ENCODE results near the gene TMEM252.

Gene TMEM252

GRCh38 chr9:68505681-68506409 lies 34.8 kb downstream of the TMEM252 start:
- H2AFZ ChIP-seq (ENCODE audit: low read length), result peak overlapping the region; percentile 46
- H3K27me3 ChIP-seq (ENCODE audit: insufficient read depth, low read length, poor library complexity, severe bottlenecking), result no peaks in the 10 kb centered on the region

GRCh38 chr9:68502279-68502678 lies 38.4 kb downstream of the TMEM252 start:
- H3K79me2 ChIP-seq (ENCODE audit: insufficient read depth, low read length), result no peaks in the 10 kb centered on the region
- no peaks in the 10 kb centered on the region for H3K27me3 ChIP-seq (ENCODE audit: insufficient read depth, low read length, poor library complexity, severe bottlenecking)
- TF ChIP-seq EZH2phosphoT487 (IDR thresholded peaks at IDR 0.05; ENCODE audit: borderline replicate concordance) (no peak), CTCF (conservative IDR thresholded peaks at IDR 0.05; ENCODE audit: low read length) (no peak)
- no peaks in the 10 kb centered on the region for H4K20me1 ChIP-seq (ENCODE audit: insufficient read depth, low read length, poor library complexity, severe bottlenecking)
- no peaks in the 10 kb centered on the region for H3K9me3 ChIP-seq (ENCODE audit: insufficient read depth, low read depth, low read length)
- no peaks in the 10 kb centered on the region for H3K9me2 ChIP-seq (replicated peaks; ENCODE audit: low read depth, low read length)
- H3K36me3 ChIP-seq (ENCODE audit: insufficient read depth, low read length), result no peaks in the 10 kb centered on the region
- no peak overlapping the region for H3K9ac ChIP-seq (ENCODE audit: low read depth, low read length, poor library complexity, severe bottlenecking)
- H3K4me1 ChIP-seq (ENCODE audit: insufficient read depth, low read length, poor library complexity, severe bottlenecking), result no peaks in the 10 kb centered on the region
- no peak overlapping the region for H2AFZ ChIP-seq (ENCODE audit: low read length)
- H3K4me3 ChIP-seq (ENCODE audit: low read length, poor library complexity, severe bottlenecking), result no peak overlapping the region
- no peak overlapping the region for H3K4me2 ChIP-seq (ENCODE audit: low read depth, low read length, poor library complexity, severe bottlenecking)
- no peaks in the 10 kb centered on the region for H3F3A ChIP-seq (ENCODE audit: low read depth)

More at GRCh38 chr9:68505681-68506409, 34.8 kb downstream of the TMEM252 start:
- TF ChIP-seq CTCF (conservative IDR thresholded peaks at IDR 0.05; ENCODE audit: low read length), result no peak
- TF ChIP-seq EZH2phosphoT487 (IDR thresholded peaks at IDR 0.05; ENCODE audit: borderline replicate concordance), result no peak
- Histone ChIP-seq H3K79me2 (ENCODE audit: insufficient read depth, low read length) (no peaks in the 10 kb centered on the region), H3K9ac (ENCODE audit: low read depth, low read length, poor library complexity, severe bottlenecking) (no peak overlapping the region), H3F3A (ENCODE audit: low read depth) (no peaks in the 10 kb centered on the region), H3K4me2 (ENCODE audit: low read depth, low read length, poor library complexity, severe bottlenecking) (no peak overlapping the region), H3K36me3 (ENCODE audit: insufficient read depth, low read length) (no peaks in the 10 kb centered on the region), H4K20me1 (ENCODE audit: insufficient read depth, low read length, poor library complexity, severe bottlenecking) (no peaks in the 10 kb centered on the region), H3K4me3 (ENCODE audit: low read length, poor library complexity, severe bottlenecking) (no peak overlapping the region), H3K4me1 (ENCODE audit: insufficient read depth, low read length, poor library complexity, severe bottlenecking) (no peaks in the 10 kb centered on the region), H3K9me3 (ENCODE audit: insufficient read depth, low read depth, low read length) (no peaks in the 10 kb centered on the region), H3K9me2 (replicated peaks; ENCODE audit: low read depth, low read length) (no peaks in the 10 kb centered on the region)

GRCh38 chr9:68500457-68501381 lies 40.0 kb downstream of the TMEM252 start:
- no peaks in the 10 kb centered on the region for H3K36me3 ChIP-seq (ENCODE audit: insufficient read depth, low read length)
- H3K9ac ChIP-seq (ENCODE audit: low read depth, low read length, poor library complexity, severe bottlenecking), result no peak overlapping the region
- H3K4me1 ChIP-seq (ENCODE audit: insufficient read depth, low read length, poor library complexity, severe bottlenecking), result no peaks in the 10 kb centered on the region
- no peak overlapping the region for H3K4me3 ChIP-seq (ENCODE audit: low read length, poor library complexity, severe bottlenecking)
- H2AFZ ChIP-seq (ENCODE audit: low read length), result no peak overlapping the region
- H3K9me2 ChIP-seq (replicated peaks; ENCODE audit: low read depth, low read length), result no peaks in the 10 kb centered on the region
- H3K27me3 ChIP-seq (ENCODE audit: insufficient read depth, low read length, poor library complexity, severe bottlenecking), result no peaks in the 10 kb centered on the region
- no peak for TF ChIP-seq CTCF (conservative IDR thresholded peaks at IDR 0.05; ENCODE audit: low read length)
- no peak for TF ChIP-seq EZH2phosphoT487 (IDR thresholded peaks at IDR 0.05; ENCODE audit: borderline replicate concordance)
- no peaks in the 10 kb centered on the region for H3K79me2 ChIP-seq (ENCODE audit: insufficient read depth, low read length)
- no peaks in the 10 kb centered on the region for H4K20me1 ChIP-seq (ENCODE audit: insufficient read depth, low read length, poor library complexity, severe bottlenecking)
- H3K9me3 ChIP-seq (ENCODE audit: insufficient read depth, low read depth, low read length), result no peaks in the 10 kb centered on the region
- H3F3A ChIP-seq (ENCODE audit: low read depth), result no peaks in the 10 kb centered on the region
- H3K4me2 ChIP-seq (ENCODE audit: low read depth, low read length, poor library complexity, severe bottlenecking), result no peak overlapping the region

Data from Loucy (cell line).